A673 (cell line): ENCODE measurements around the gene TP53I3. TPM values are rescaled to one million over a fixed set of nuclear protein-coding genes. Genes with fewer than 3 reads are reported as not detected.

Experiments
- BruUV-seq: library from RNA; stranded (reverse); fragments of 400-500 nt; replicated peaks from 2 replicates; lab custom pipeline; 2021; lab: Mats Ljungman, UMichigan
- CTCF ChIA-PET: fragments of 300-600 bp; sonication (Branson Sonifier 250); formaldehyde crosslinking; loops from one replicate; lab custom pipeline; 2022; ENCODE audit warnings: antibody characterized with exemption; lab: Charles Lee
- POLR2A ChIA-PET: fragments of 300-600 bp; sonication (Branson Sonifier 250); formaldehyde crosslinking; loops from one replicate; lab custom pipeline; 2022; ENCODE audit warnings: antibody characterized with exemption; ENCODE audit not compliant: low non-redundant PET; lab: Charles Lee
- DNase-seq: peaks from one replicate; pipeline ENCODE4 v3.0.0-alpha.2; 2015; ENCODE audit warnings: low spot score
- H3K27ac ChIP-seq: fragments of 200-600 bp; sonication (generic); 2 replicates; pipeline ENCODE4 v1.5.1; 2016; ENCODE audit warnings: mixed run types, low read depth, mild to moderate bottlenecking, mixed read lengths, antibody characterized with exemption, low read length; ENCODE audit not compliant: poor library complexity, severe bottlenecking
- H3K27me3 ChIP-seq: fragments of 200-600 bp; sonication (generic); replicated peaks from 2 replicates; pipeline ENCODE4 v1.6.1; 2017; ENCODE audit warnings: mixed run types, low read depth, mild to moderate bottlenecking, mixed read lengths, antibody characterized with exemption, low read length; ENCODE audit not compliant: insufficient read depth, poor library complexity
- H3K36me3 ChIP-seq: fragments of 200-600 bp; sonication (generic); 2 replicates; pipeline ENCODE4 v1.6.1; 2016; ENCODE audit warnings: mixed run types, mild to moderate bottlenecking, mixed read lengths, antibody characterized with exemption, low read length; ENCODE audit not compliant: insufficient read depth, poor library complexity, severe bottlenecking
- H3K4me1 ChIP-seq: fragments of 200-600 bp; sonication (generic); 2 replicates; pipeline ENCODE4 v1.6.1; 2017; ENCODE audit warnings: mixed run types, mild to moderate bottlenecking, mixed read lengths, antibody characterized with exemption, low read length; ENCODE audit not compliant: insufficient read depth, poor library complexity, severe bottlenecking
- H3K4me3 ChIP-seq: fragments of 200-600 bp; sonication (generic); 2 replicates; pipeline ENCODE4 v1.5.1; 2016; ENCODE audit warnings: low read depth, mixed run types, mild to moderate bottlenecking, mixed read lengths, low read length; ENCODE audit not compliant: poor library complexity, severe bottlenecking
- H3K9me3 ChIP-seq: fragments of 200-600 bp; sonication (generic); 2 replicates; pipeline ENCODE4 v1.6.1; 2016; ENCODE audit warnings: mixed run types, low read depth, mild to moderate bottlenecking, mixed read lengths, antibody characterized with exemption, low read length; ENCODE audit not compliant: poor library complexity, severe bottlenecking
- EZH2 ChIP-seq: fragments of 200-600 bp; sonication (generic); IDR thresholded peaks from 2 replicates; pipeline ENCODE4 v1.6.1; 2017; ENCODE audit warnings: borderline replicate concordance, low read depth, mild to moderate bottlenecking, mixed read lengths, antibody characterized with exemption, low read length; ENCODE audit not compliant: poor library complexity, severe bottlenecking
- intact Hi-C: fragments of 100-400 bp; cut with micrococcal nuclease; formaldehyde crosslinking; loops from one replicate; pipeline ENCODE4 v1.10.0; 2022; ENCODE audit not compliant: unreplicated experiment
- total RNA-seq: library from RNA; stranded (reverse); gene quantifications from 2 replicates; pipeline ENCODE4 v1.2.3, GENCODE V29; 2021
- TF ChIP-seq, protein P1 (sequence below): fragments of 300-800, 200-600 bp; sonication (generic); conservative IDR thresholded peaks from 2 replicates; pipeline ENCODE4 v1.5.1; 2017; ENCODE audit warnings: low read depth, mild to moderate bottlenecking, antibody characterized with exemption, low read length, moderate library complexity, mixed read lengths

Gene TP53I3
- total RNA-seq, 1 experiment from 2014 or later, result 2.8 TPM

GRCh38 chr2:24085200-24085489 is 511 bp upstream of the TP53I3 start:
- CTCF ChIA-PET, result interaction anchor here (1.6 to 2.0 kb wide), 2 partner anchors 9 to 261 kb away, joined by 4 to 16 read pairs; partner anchors contain the start of gene SF3B6
- peaks cover 4% of the 10 kb centered on the region for H3K4me1 ChIP-seq
- intact Hi-C loops, result no loop called here

GRCh38 chr2:24083567-24084385 is 858 bp downstream of the TP53I3 start:
- H3K9me3 ChIP-seq, result no peaks in the 10 kb centered on the region
- BruUV-seq, result no TSS peak
- H3K27ac ChIP-seq, result peak overlapping the region; percentile 53
- CTCF ChIA-PET, result interaction anchor here (0.5 to 2.0 kb wide), 8 partner anchors 7 to 259 kb away, joined by 3 to 16 read pairs (median 5); partner anchors contain the start of genes ATAD2B, SF3B6 and WDCP
- peaks cover 4% of the 10 kb centered on the region for H3K4me1 ChIP-seq
- H3K27me3 ChIP-seq, result no peaks in the 10 kb centered on the region
- POLR2A ChIA-PET, result no interaction called here
- intact Hi-C loops, result loop anchor here (5.0 kb wide), 2 partner anchors 156 to 299 kb away; partner anchors contain the start of gene ATAD2B
- H3K36me3 ChIP-seq, result no peaks in the 10 kb centered on the region
- peak; percentile 61 for DNase-seq
- TF ChIP-seq EZH2, result no peak
- TF ChIP-seq, protein P1, sequence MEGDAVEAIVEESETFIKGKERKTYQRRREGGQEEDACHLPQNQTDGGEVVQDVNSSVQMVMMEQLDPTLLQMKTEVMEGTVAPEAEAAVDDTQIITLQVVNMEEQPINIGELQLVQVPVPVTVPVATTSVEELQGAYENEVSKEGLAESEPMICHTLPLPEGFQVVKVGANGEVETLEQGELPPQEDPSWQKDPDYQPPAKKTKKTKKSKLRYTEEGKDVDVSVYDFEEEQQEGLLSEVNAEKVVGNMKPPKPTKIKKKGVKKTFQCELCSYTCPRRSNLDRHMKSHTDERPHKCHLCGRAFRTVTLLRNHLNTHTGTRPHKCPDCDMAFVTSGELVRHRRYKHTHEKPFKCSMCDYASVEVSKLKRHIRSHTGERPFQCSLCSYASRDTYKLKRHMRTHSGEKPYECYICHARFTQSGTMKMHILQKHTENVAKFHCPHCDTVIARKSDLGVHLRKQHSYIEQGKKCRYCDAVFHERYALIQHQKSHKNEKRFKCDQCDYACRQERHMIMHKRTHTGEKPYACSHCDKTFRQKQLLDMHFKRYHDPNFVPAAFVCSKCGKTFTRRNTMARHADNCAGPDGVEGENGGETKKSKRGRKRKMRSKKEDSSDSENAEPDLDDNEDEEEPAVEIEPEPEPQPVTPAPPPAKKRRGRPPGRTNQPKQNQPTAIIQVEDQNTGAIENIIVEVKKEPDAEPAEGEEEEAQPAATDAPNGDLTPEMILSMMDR, result no peak
- H3K4me3 ChIP-seq, result peak overlapping the region; percentile 63

More at GRCh38 chr2:24085200-24085489, 511 bp upstream of the TP53I3 start:
- TF ChIP-seq, protein P1, result no peak
- TF ChIP-seq EZH2, result no peak
- no TSS peak for BruUV-seq
- no peak for DNase-seq
- peak overlapping the region; percentile 63 for H3K4me3 ChIP-seq
- H3K9me3 ChIP-seq, result no peaks in the 10 kb centered on the region
- peak overlapping the region; percentile 53 for H3K27ac ChIP-seq
- H3K36me3 ChIP-seq, result no peaks in the 10 kb centered on the region
- POLR2A ChIA-PET, result no interaction called here
- H3K27me3 ChIP-seq, result no peaks in the 10 kb centered on the region

DNA sequence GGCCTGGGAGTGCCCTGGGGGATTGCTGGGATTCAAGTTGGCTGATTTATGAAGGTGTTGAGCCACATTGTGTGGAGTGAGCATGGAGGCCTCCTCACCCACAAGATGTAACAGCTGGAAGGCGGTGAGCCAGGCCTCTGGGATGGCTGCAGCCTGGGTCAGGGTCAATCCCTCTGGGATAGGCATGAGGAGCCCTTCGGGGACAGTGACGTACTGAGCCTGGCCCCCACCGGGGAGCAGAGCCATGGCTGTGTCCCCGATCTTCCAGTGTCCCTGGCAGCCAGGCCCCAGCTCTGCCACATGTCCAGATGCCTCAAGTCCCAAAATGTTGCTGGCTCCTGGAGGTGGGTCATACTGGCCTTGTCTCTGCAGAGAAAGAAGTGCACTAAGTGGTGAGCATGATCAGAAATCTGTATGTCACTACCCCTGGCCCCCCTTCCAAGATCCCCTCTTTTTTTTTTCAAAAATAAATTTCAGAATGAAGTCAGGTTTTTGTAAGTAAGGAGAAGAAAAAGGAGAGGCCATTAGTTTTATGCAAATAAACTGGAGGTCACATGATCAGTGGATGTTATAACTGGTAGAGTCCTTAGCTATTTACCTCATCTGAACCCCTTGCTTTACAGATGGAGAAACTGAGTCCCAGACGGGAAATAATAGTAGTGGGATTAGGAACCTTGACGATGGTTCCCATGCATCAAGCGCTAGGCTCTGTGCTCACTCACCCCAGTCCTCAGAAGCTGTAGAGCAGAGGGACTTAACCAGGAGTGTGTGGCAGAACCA is 1.7 kb downstream of the TP53I3 start:
- H3K36me3 ChIP-seq, result no peaks in the 10 kb centered on the region
- BruUV-seq, result no TSS peak
- H3K27ac ChIP-seq, result no peak overlapping the region
- POLR2A ChIA-PET, result no interaction called here
- H3K9me3 ChIP-seq, result no peaks in the 10 kb centered on the region
- intact Hi-C loops, result loop anchor here (5.0 kb wide), 2 partner anchors 156 to 299 kb away; partner anchors contain the start of gene ATAD2B
- DNase-seq, result no peak
- no peak for TF ChIP-seq EZH2
- TF ChIP-seq, protein P1, result no peak
- H3K4me1 ChIP-seq, result peaks cover 4% of the 10 kb centered on the region
- no peak overlapping the region for H3K4me3 ChIP-seq
- CTCF ChIA-PET, result interaction anchor here (1.0 to 1.5 kb wide), 3 partner anchors 36 to 247 kb away, joined by 5 to 10 read pairs (median 9); partner anchors contain the start of genes ATAD2B and WDCP
- H3K27me3 ChIP-seq, result no peaks in the 10 kb centered on the region
